HUES64 (cell line): ENCODE results near the gene F2RL3.
"Not testable (repeated sequence)": the region's sequence is repeated elsewhere in the genome, so short reads cannot be mapped to it uniquely, and the experiment has no call there.

Source experiments
- H3K27ac ChIP-seq: 2 replicates; pipeline ENCODE4 v1.7.0; 2013; ENCODE audit warnings: low read depth, low read length, inconsistent platforms
- H3K27me3 ChIP-seq: 2 replicates; pipeline ENCODE4 v1.6.1; 2013; ENCODE audit warnings: mild to moderate bottlenecking, low read length; ENCODE audit not compliant: insufficient read depth
- H3K36me3 ChIP-seq: 2 replicates; pipeline ENCODE4 v1.6.1; 2013; ENCODE audit warnings: mild to moderate bottlenecking, low read length; ENCODE audit not compliant: insufficient read depth
- H3K4me1 ChIP-seq: 2 replicates; pipeline ENCODE4 v1.6.1; 2013; ENCODE audit warnings: mild to moderate bottlenecking, low read length, moderate library complexity; ENCODE audit not compliant: insufficient read depth
- H3K4me3 ChIP-seq: 2 replicates; pipeline ENCODE4 v1.5.1; 2013; ENCODE audit warnings: mild to moderate bottlenecking, low read length, moderate library complexity
- H3K9ac ChIP-seq: 2 replicates; pipeline ENCODE4 v1.6.1; 2013; ENCODE audit warnings: mild to moderate bottlenecking, low read depth, low read length
- H3K9me3 ChIP-seq: 2 replicates; pipeline ENCODE4 v1.6.1; 2013; ENCODE audit warnings: low read depth, low read length; ENCODE audit not compliant: insufficient read depth
- WGBS: fragments of 150-250, 120-280 bp; methylation state at CpG from one replicate; pipeline ENCODE4 v1.1.7; 2013; ENCODE audit warnings: missing lambda C conversion rate; 5-methylcytosine and 5-hydroxymethylcytosine counted together

Gene F2RL3

DNA sequence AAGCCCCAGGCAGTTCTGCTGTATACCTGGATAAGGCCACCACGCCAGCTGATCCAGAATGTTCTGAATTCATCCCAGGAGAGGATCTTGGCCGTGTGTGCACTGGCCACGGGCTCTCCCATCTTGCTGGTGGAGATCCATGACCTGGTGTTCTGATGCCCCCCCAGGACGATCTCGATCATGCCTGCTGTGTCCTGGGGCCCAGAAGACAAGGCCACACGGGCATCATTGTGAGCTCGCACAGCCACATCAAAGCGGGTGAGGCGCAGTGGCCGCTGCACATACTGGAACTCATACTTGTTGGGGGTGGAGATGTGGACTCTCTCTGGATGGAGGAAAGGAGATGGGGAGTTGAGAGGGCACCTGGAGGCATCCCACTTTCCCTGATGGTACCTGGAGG is 40.1 kb downstream of the F2RL3 start:
- Histone ChIP-seq H3K4me3 (no peak overlapping the region), H3K27ac (no peak overlapping the region), H3K9me3 (peaks cover 6% of the 10 kb centered on the region), H3K27me3 (no peaks in the 10 kb centered on the region), H3K36me3 (no peaks in the 10 kb centered on the region), H3K9ac (no peak overlapping the region), H3K4me1 (no peaks in the 10 kb centered on the region)
- 94% methylated on average over 10 of the region's 10 CpGs for WGBS

DNA sequence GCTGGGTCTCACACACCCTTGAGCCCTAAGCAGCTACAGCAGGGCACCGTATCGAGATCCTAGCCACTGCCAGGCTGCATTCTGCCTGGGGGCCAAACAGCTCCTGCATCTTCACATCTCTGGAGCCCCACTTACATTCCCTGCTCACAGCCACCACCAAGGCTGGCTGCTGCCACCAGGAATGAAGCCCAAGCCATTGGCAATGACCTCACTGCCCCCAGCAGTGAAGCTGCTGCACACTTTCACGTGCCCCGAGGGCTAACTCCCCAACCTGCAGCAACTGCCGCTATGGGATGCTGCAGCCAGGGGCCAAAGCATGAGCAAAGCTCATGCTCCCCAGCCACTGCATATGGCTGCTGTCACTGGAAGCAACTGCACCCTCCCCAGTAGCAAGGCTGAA is 42.0 kb downstream of the F2RL3 start:
- 75% methylated on average over 5 of the region's 5 CpGs for WGBS
- Histone ChIP-seq H3K27ac (no peak overlapping the region), H3K4me3 (no peak overlapping the region), H3K36me3 (no peaks in the 10 kb centered on the region), H3K4me1 (no peaks in the 10 kb centered on the region), H3K9me3 (peaks cover 15% of the 10 kb centered on the region), H3K27me3 (no peaks in the 10 kb centered on the region), H3K9ac (no peak overlapping the region)

DNA sequence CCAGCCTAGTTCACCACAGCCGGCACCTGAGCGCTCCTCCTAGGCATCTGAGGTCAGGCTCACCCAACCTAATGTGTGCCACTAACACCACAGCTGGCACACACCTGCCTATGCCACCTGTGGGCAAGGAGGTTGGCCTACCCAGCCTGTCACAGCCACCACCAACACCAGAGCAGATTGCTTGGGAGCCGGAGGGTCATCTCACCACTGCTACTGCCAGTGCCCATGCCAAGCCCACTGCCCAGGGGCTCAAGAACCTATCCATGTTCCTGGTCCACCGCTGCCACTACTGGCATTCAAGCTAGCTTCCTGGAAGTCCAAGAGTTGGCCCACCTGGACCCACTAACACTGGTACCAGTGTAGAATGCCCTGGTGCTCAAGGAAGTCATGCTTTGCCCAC is 42.5 kb downstream of the F2RL3 start:
- Histone ChIP-seq H3K9ac (no peak overlapping the region), H3K36me3 (no peaks in the 10 kb centered on the region), H3K27ac (no peak overlapping the region), H3K27me3 (no peaks in the 10 kb centered on the region), H3K4me3 (no peak overlapping the region), H3K9me3 (peaks cover 15% of the 10 kb centered on the region), H3K4me1 (no peaks in the 10 kb centered on the region)
- WGBS = 96% methylated on average over 4 of the region's 4 CpGs

DNA sequence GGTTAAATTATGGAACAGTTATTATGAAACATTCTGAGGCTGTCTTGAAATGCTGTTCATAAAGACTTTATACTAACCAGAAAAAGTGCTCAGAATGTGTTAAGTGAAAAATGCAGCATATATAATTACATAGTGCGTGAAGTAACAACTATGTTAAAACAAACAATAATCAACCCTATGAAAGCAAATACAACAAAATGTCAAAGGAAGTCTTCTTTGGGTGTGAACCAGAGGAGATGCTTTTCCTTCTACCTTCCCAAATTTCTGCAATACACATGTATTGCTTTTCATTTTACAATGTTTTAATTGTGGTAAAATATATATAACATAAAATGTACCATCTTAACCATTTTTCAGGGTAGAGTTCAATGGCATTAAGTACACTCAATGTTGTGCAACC is 45.7 kb downstream of the F2RL3 start:
- no peaks in the 10 kb centered on the region for H3K4me1 ChIP-seq
- no CpG with 5 or more reads among the region's 1 CpG for WGBS
- H3K9me3 ChIP-seq = peaks cover 15% of the 10 kb centered on the region

DNA sequence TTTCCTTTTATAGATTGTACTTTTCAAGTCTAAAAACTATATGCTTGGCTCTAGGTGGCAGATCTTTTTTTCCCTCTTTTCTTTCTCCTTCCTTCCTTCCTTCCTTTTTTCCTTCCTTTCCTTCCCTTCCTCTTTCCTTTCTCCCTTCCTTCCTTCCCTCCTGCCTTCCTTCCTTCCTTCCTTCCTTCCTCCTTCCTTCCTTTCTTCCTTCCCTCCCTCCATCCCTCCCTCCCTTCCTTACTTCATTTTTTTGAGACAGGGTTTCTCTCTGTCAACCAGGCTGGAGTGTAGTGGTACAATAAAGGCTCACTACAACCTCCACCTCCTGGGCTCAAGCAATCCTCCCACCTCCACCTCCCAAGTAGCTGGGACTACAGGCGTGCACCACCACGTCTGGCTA is 48.1 kb downstream of the F2RL3 start:
- Histone ChIP-seq H3K4me3 (no peak overlapping the region), H3K27ac (no peak overlapping the region), H3K9ac (no peak overlapping the region), H3K4me1 (no peaks in the 10 kb centered on the region), H3K27me3 (no peaks in the 10 kb centered on the region), H3K9me3 (peaks cover 15% of the 10 kb centered on the region), H3K36me3 (no peaks in the 10 kb centered on the region)
- WGBS = 86% methylated on average over 2 of the region's 2 CpGs

More for the DNA sequence above, 45.7 kb downstream of the F2RL3 start:
- Histone ChIP-seq H3K27ac (no peak overlapping the region), H3K27me3 (no peaks in the 10 kb centered on the region), H3K9ac (no peak overlapping the region), H3K36me3 (no peaks in the 10 kb centered on the region), H3K4me3 (no peak overlapping the region)

DNA sequence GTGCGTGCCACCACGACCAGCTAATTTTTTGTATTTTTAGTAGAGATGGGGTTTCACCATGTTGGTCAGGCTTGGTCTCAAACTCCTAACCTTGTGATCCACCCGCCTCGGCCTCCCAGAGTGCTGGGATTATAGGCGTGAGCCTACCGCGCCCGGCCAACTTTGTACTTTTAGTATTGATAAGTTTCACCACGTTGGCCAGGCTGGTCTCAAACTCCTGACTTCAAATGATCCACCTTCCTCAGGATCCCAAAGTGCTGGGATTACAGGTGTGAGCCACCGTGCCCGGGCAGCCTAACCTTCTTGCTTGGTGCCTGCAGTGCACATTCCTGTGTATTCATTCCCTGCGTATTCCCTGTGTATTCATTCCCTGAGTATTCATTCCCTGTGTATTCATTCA is 49.0 kb downstream of the F2RL3 start:
- H3K27me3 ChIP-seq, H3K9ac ChIP-seq, H3K27ac ChIP-seq, H3K4me3 ChIP-seq, H3K36me3 ChIP-seq, H3K4me1 ChIP-seq: not testable (repeated sequence)
- peaks cover 15% of the 10 kb centered on the region for H3K9me3 ChIP-seq
- WGBS = 93% methylated on average over 12 of the region's 12 CpGs

DNA sequence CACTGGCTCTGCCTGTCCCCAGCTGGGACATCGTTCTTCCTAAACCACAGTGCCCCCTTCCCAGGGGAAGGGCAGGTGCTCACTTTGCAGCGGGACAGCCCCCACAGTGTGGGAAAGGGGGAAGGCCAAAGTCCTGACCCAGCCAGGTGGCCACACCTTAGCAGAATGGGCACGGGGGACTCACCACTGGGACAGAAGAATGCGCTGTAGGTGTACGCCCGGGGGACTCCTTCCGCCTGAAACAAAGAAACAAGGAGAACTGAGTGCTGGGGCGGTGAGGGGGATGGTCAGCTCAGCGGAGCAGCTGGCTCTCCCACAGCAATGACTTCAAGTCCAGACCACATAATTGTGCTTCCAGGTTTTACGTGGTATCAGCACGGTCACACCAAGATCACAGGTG is 49.4 kb downstream of the F2RL3 start:
- Histone ChIP-seq H3K4me3 (no peak overlapping the region), H3K9me3 (peaks cover 15% of the 10 kb centered on the region), H3K4me1 (no peaks in the 10 kb centered on the region), H3K27ac (no peak overlapping the region), H3K9ac (no peak overlapping the region), H3K27me3 (no peaks in the 10 kb centered on the region), H3K36me3 (no peaks in the 10 kb centered on the region)
- 89% methylated on average over 11 of the region's 11 CpGs for WGBS

DNA sequence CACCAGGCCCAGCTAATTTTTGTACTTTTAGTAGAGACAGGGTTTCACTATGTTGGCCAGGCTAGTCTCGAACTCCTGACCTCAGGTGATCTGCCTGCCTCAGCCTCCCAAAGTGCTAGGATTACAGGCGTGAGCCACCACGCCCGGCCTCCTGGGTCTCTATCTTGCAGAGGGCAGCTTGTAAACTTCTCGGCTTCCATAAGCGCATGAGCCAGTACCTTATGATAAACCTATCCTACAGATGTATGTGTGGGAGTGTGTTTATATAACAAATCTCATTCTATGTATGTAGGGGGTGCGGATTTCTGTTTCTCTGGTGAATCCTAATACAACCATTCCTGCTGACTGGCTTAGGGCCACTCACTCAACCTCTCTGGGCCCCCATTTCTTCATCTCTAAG is 51.3 kb downstream of the F2RL3 start:
- H3K9me3 ChIP-seq, H3K4me1 ChIP-seq, H3K9ac ChIP-seq, H3K36me3 ChIP-seq, H3K4me3 ChIP-seq, H3K27me3 ChIP-seq, H3K27ac ChIP-seq: not testable (repeated sequence)
- WGBS = 98% methylated on average over 6 of the region's 7 CpGs

DNA sequence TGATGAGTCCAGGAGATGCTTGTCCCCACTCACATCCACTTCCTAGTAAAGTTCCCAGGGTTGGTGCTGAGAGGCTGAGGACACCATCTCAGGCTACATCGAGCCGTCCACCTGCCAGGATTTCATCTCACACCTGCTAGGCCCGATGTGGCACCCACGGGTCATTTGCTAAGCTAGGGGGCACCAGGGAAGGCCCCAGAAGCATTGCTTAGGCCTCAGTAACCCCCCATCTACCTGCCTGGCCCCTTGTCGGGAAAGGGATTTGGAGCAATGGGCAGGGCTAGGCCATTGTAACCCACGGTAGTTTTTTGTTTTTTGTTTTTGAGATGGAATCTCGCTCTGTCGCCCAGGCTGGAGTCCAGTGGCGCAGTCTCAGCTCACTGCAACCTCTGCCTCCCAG is 51.8 kb downstream of the F2RL3 start:
- no peak overlapping the region for H3K9ac ChIP-seq

More for the DNA sequence above, 51.8 kb downstream of the F2RL3 start:
- Histone ChIP-seq H3K27ac (no peak overlapping the region), H3K36me3 (no peaks in the 10 kb centered on the region), H3K27me3 (no peaks in the 10 kb centered on the region), H3K4me3 (no peak overlapping the region), H3K9me3 (no peaks in the 10 kb centered on the region; the same call in 1 of the 2 replicates), H3K4me1 (no peaks in the 10 kb centered on the region)
- WGBS = 83% methylated on average over 9 of the region's 9 CpGs
